ENCODE results near the gene MAGIX. TPM values are rescaled to one million over a fixed set of nuclear protein-coding genes. Genes with fewer than 3 reads are reported as not detected.

The MAGIX gene
- total RNA-seq, 1 experiment from 2014 or later, result 1.9 TPM

DNA sequence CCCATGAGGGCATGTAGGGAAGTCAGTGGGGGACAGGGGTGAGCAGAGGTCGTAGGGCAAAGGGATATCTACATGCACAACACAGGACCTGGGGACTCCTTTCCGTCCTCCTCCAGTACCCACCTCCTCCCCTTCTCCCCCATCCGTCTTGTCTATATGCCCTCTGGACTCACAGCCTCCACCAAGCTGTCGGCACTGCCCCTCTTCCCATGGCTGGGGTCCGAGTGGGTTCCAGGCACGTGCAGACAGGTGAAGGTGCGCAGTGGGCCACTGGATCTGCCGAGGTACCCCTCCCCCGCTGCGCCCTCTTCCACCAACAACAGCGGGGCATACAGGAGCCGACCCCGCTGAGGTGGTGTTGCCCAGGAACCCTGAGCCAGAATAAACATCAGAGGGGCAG lies 42.9 kb downstream of the MAGIX start:
- Mint-ChIP-seq H3K27ac (no peak overlapping the region), H3K27me3 (ENCODE audit: low read depth) (peaks cover 2% of the 10 kb centered on the region), H3K4me3 (no peak overlapping the region), H3K36me3 (ENCODE audit: insufficient read depth in 1 of 3, low read depth in 3 of 3) (peaks cover 0 to 6% (median 0%) of the 10 kb centered on the region in 3 experiments; a peak in 2 of 7 replicates), H3K4me1 (peaks cover 3 to 21% of the 10 kb centered on the region in 2 experiments; a peak in 3 of 4 replicates), H3K9me3 (peaks cover 57 to 79% of the 10 kb centered on the region in 2 experiments)
- Histone ChIP-seq H3K23me2 (ENCODE audit: insufficient read length, low read depth, low read length, poor library complexity, severe bottlenecking) (no peaks in the 10 kb centered on the region), H4K20me1 (ENCODE audit: control insufficient read depth, insufficient read depth, insufficient read length) (no peaks in the 10 kb centered on the region), H3K56ac (ENCODE audit: insufficient read length, low read depth, low read length) (no peak overlapping the region), H3T11ph (ENCODE audit: low read length) (no peak overlapping the region), H3K14ac (ENCODE audit: insufficient read depth, low read length) (no peak overlapping the region; the same call in 1 of the 2 replicates), H2BK20ac (ENCODE audit: low read depth, low read length, poor library complexity, severe bottlenecking) (no peak overlapping the region), H2AFZ (ENCODE audit: low read length) (no peak overlapping the region), H3K23ac (ENCODE audit: insufficient read length, low read depth, low read length) (no peak overlapping the region), H3K9me3 (ENCODE audit: control insufficient read depth, low read depth, low read length) (peaks cover 17% of the 10 kb centered on the region), H2AK5ac (ENCODE audit: insufficient read length, low read length) (no peak overlapping the region), H3K18ac (ENCODE audit: insufficient read length, low read depth, low read length) (no peak overlapping the region), H3K79me2 (ENCODE audit: insufficient read depth, low read length) (no peaks in the 10 kb centered on the region), H3K27me3 (ENCODE audit: insufficient read depth, low read length) (no peaks in the 10 kb centered on the region), H2BK12ac (ENCODE audit: insufficient read length, low read depth, low read length) (no peak overlapping the region), H3K4me1 (ENCODE audit: insufficient read depth, low read length) (no peaks in the 10 kb centered on the region), H3K4ac (ENCODE audit: low read depth, low read length) (no peak overlapping the region), H2BK120ac (ENCODE audit: low read depth, low read length, poor library complexity, severe bottlenecking) (no peak overlapping the region), H4K91ac (ENCODE audit: insufficient read length, low read depth, low read length) (no peak overlapping the region), H3K79me1 (ENCODE audit: insufficient read depth, low read depth, low read length, poor library complexity, severe bottlenecking) (no peaks in the 10 kb centered on the region), H3K27ac (ENCODE audit: insufficient read length, low read depth, low read length) (no peak overlapping the region), H4K8ac (replicated peaks; ENCODE audit: insufficient read length, low read depth, low read length) (no peak overlapping the region), H2BK5ac (ENCODE audit: insufficient read length, low read length) (no peak overlapping the region), H2BK15ac (ENCODE audit: low read depth, low read length) (no peak overlapping the region), H3K4me2 (ENCODE audit: insufficient read depth, insufficient read length, low read length) (no peak overlapping the region), H3K9ac (ENCODE audit: extremely low read depth, insufficient read length, low read length) (no peak overlapping the region), H4K5ac (ENCODE audit: insufficient read length, low read depth, low read length) (no peak overlapping the region)
- no peak for DNase-seq
- WGBS (ENCODE audit: extremely low coverage, insufficient read length, low lambda C conversion rate), result no CpG with 5 or more reads among the region's 13 CpGs
- TF ChIP-seq, protein P1, sequence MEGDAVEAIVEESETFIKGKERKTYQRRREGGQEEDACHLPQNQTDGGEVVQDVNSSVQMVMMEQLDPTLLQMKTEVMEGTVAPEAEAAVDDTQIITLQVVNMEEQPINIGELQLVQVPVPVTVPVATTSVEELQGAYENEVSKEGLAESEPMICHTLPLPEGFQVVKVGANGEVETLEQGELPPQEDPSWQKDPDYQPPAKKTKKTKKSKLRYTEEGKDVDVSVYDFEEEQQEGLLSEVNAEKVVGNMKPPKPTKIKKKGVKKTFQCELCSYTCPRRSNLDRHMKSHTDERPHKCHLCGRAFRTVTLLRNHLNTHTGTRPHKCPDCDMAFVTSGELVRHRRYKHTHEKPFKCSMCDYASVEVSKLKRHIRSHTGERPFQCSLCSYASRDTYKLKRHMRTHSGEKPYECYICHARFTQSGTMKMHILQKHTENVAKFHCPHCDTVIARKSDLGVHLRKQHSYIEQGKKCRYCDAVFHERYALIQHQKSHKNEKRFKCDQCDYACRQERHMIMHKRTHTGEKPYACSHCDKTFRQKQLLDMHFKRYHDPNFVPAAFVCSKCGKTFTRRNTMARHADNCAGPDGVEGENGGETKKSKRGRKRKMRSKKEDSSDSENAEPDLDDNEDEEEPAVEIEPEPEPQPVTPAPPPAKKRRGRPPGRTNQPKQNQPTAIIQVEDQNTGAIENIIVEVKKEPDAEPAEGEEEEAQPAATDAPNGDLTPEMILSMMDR (conservative IDR thresholded peaks at IDR 0.05), result no peak

All from H9 (cell line).